ENCODE data around the gene FOXC2. TPM values are rescaled to one million over a fixed set of nuclear protein-coding genes. Genes with fewer than 3 reads are reported as not detected.

FOXC2 gene
- total and polyA plus RNA-seq, 2 experiments from 2014 or later: 2.4 to 3.7 TPM

DNA sequence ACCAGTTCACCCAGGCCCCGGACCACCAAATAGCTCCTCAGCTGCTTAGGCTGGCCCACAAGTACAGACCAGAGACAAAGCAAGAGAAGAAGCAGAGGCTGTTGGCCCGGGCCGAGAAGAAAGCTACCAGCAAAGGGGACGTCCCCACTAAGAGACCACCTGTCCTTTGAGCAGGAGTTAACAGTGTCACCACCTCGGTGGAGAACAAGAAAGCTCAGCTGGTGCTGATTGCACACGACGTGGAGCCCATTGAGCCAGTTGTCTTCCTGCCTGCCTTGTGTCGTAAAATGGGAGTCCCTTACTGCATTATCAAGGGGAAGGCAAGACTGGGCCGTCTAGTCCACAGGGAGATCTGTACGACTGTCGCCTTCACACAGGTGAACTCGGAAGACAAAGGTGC lies 40.9 kb upstream of the FOXC2 start:
- Histone ChIP-seq H3K4me3 (no peak overlapping the region), H3K27me3 (peaks cover 2% of the 10 kb centered on the region), H3K9me3 (ENCODE audit: low read depth) (no peaks in the 10 kb centered on the region), H3K27ac (no peak overlapping the region), H3K4me1 (ENCODE audit: low read depth) (peaks cover 8% of the 10 kb centered on the region), H3K36me3 (no peaks in the 10 kb centered on the region)
- TF ChIP-seq, protein P1, sequence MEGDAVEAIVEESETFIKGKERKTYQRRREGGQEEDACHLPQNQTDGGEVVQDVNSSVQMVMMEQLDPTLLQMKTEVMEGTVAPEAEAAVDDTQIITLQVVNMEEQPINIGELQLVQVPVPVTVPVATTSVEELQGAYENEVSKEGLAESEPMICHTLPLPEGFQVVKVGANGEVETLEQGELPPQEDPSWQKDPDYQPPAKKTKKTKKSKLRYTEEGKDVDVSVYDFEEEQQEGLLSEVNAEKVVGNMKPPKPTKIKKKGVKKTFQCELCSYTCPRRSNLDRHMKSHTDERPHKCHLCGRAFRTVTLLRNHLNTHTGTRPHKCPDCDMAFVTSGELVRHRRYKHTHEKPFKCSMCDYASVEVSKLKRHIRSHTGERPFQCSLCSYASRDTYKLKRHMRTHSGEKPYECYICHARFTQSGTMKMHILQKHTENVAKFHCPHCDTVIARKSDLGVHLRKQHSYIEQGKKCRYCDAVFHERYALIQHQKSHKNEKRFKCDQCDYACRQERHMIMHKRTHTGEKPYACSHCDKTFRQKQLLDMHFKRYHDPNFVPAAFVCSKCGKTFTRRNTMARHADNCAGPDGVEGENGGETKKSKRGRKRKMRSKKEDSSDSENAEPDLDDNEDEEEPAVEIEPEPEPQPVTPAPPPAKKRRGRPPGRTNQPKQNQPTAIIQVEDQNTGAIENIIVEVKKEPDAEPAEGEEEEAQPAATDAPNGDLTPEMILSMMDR (IDR thresholded peaks at IDR 0.05; ENCODE audit: low read depth, low read length): no peak
- DNase-seq (ENCODE audit: low read depth in 1 of 2, low spot score in 1 of 2): no peak

DNA sequence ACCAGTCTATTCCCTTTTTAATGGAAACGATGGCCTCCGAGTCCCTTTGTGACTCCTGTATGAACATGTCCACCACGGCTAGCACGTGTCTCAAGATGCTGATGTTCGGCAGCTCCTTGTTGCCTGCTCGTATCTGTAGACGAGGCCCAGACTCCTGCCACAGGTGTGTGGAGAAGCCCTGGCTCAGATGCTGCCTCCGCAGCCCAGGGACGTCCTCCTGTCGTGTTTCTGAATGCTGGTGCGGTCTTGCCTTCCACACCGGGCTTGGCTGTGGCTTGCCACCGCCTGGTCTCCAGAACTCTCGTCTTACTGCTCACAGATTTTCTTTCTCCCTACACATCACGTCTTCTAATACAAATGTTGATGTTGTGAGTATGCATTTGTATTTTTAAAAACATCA lies 39.3 kb upstream of the FOXC2 start:
- H3K27ac ChIP-seq: no peak overlapping the region
- TF ChIP-seq, protein P1 (IDR thresholded peaks at IDR 0.05; ENCODE audit: low read depth, low read length): no peak
- DNase-seq (ENCODE audit: low read depth in 1 of 2, low spot score in 1 of 2): no peak
- H3K36me3 ChIP-seq: no peaks in the 10 kb centered on the region
- H3K27me3 ChIP-seq: peaks cover 2% of the 10 kb centered on the region
- H3K4me1 ChIP-seq (ENCODE audit: low read depth): peaks cover 8% of the 10 kb centered on the region
- no peaks in the 10 kb centered on the region for H3K9me3 ChIP-seq (ENCODE audit: low read depth)
- no peak overlapping the region for H3K4me3 ChIP-seq

DNA sequence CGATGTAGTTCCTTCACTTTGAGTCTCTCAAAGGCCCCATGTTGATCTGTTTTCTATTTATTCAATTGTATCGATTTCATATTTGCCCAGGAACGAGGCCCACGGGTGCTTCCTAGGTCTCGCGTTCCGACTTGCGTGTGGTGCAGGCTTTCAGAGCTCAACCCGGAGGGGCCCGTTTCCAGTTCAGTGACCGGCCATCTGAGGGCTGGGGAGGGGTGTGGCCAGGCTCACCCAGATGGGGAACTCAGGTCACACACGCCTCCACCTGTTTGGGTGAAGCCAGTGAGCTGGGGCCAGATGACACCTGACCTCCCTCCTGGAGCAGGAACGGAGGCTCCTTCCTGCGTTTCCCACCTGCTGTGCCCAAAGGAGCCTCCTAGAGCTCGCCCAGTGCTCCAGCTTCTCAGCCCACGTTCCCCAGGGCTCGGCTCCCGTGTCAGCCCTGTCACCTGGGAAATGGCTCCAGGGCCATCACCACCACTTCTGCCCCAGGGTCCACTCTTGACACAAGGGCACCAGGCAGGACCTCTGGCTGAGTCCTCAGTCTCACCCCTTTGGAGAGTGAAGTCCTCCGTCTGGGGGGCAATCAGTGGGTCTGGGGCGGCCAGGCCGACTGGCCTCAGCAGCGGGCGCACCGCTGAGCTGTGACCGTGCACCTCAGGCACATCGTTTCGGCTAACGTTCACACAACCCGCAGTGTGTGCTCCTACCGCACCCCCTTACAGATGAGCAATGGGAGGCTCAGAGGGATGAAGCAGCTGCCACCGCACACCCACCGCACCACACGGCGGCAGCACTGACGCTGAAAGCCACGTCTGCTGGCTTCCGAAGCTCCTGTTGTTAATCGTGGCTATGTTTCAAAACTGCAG lies 38.3 kb upstream of the FOXC2 start:
- no peaks in the 10 kb centered on the region for H3K27me3 ChIP-seq
- no peaks in the 10 kb centered on the region for H3K36me3 ChIP-seq
- TF ChIP-seq, protein P1 (IDR thresholded peaks at IDR 0.05; ENCODE audit: low read depth, low read length): no peak
- H3K9me3 ChIP-seq (ENCODE audit: low read depth): no peaks in the 10 kb centered on the region
- peaks cover 8% of the 10 kb centered on the region for H3K4me1 ChIP-seq (ENCODE audit: low read depth)
- no peak for DNase-seq (ENCODE audit: low read depth in 1 of 2, low spot score in 1 of 2)
- no peak overlapping the region for H3K27ac ChIP-seq
- no peak overlapping the region for H3K4me3 ChIP-seq

GRCh38 chr16:86529160-86529559 lies 37.5 kb upstream of the FOXC2 start:
- Histone ChIP-seq H3K27me3 (no peaks in the 10 kb centered on the region), H3K9me3 (ENCODE audit: low read depth) (no peaks in the 10 kb centered on the region), H3K36me3 (no peaks in the 10 kb centered on the region), H3K4me3 (no peak overlapping the region), H3K4me1 (ENCODE audit: low read depth) (peaks cover 8% of the 10 kb centered on the region), H3K27ac (no peak overlapping the region)
- TF ChIP-seq, protein P1 (IDR thresholded peaks at IDR 0.05; ENCODE audit: low read depth, low read length): no peak
- peak in 1 of 2 donors; percentile 58 for DNase-seq (ENCODE audit: low read depth in 1 of 2, low spot score in 1 of 2)

GRCh38 chr16:86530251-86531190 lies 36.1 kb upstream of the FOXC2 start:
- Histone ChIP-seq H3K4me3 (no peak overlapping the region), H3K4me1 (ENCODE audit: low read depth) (peaks cover 8% of the 10 kb centered on the region), H3K36me3 (no peaks in the 10 kb centered on the region), H3K27ac (no peak overlapping the region), H3K27me3 (no peaks in the 10 kb centered on the region), H3K9me3 (ENCODE audit: low read depth) (no peaks in the 10 kb centered on the region)
- TF ChIP-seq, protein P1 (IDR thresholded peaks at IDR 0.05; ENCODE audit: low read depth, low read length): no peak
- DNase-seq (ENCODE audit: low read depth in 1 of 2, low spot score in 1 of 2): no peak

Data from cardiac muscle cell (in vitro differentiated cells and primary cell).